HEK293 (cell line): ENCODE results near the gene DENND1A.
"Not testable (repeated sequence)": the region's sequence is repeated elsewhere in the genome, so short reads cannot be mapped to it uniquely, and the experiment has no call there.

Source experiments
- ZNF366 ChIP-seq: fragments of 450-650 bp; formaldehyde crosslinking; conservative IDR thresholded peaks from 2 replicates; pipeline ENCODE4 v1.5.1; 2016; ENCODE audit warnings: missing biosample characterization, missing genetic modification characterization
- ZNF544 ChIP-seq: fragments of 450-650 bp; formaldehyde crosslinking; IDR thresholded peaks from 2 replicates; pipeline ENCODE4 v1.5.0; 2017; ENCODE audit warnings: missing biosample characterization, missing genetic modification characterization
- ZNF776 ChIP-seq: fragments of 450-650 bp; formaldehyde crosslinking; IDR thresholded peaks from 2 replicates; pipeline ENCODE4 v1.5.0; 2017; ENCODE audit warnings: missing biosample characterization, missing genetic modification characterization, borderline replicate concordance

DNA sequence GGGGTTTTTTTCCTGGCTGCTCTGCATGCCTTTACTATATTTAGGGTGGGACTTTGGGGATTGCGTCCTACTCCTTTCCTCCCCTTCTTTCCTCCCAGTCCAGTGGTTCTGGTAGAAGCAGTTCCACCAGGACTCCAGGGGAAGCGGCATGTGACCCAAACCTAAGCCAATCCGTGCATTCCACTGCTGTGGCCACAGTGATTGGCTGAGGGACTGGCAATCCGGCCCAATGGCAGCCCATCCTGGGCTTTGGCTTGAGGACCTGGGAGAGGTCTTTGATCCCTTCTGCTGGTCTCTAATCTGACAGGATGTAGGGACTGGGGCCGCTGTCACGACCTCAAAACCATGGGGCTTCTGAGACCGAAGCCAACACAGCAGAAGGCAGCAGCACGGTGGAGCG is 46.7 kb upstream of the DENND1A start:
- not testable (repeated sequence) for TF ChIP-seq ZNF776 (tag by site-specific recombination); ZNF544; ZNF366 (tag by site-specific recombination)
